Neutrophil (primary cell): ENCODE measurements around the gene PDE12.
"Not testable (repeated sequence)": the region's sequence is repeated elsewhere in the genome, so short reads cannot be mapped to it uniquely, and the experiment has no call there.

Source experiments
- H3K27ac ChIP-seq: fragments of 200-600 bp; sonication (generic); 2 replicates; pipeline ENCODE4 v1.5.1; 2016; ENCODE audit warnings: mild to moderate bottlenecking, moderate library complexity
- H3K27me3 ChIP-seq: fragments of 200-600 bp; sonication (generic); 2 replicates; pipeline ENCODE4 v1.6.0; 2016; ENCODE audit warnings: mild to moderate bottlenecking
- H3K36me3 ChIP-seq: fragments of 200-600 bp; sonication (generic); 2 replicates; pipeline ENCODE4 v1.5.1; 2017
- H3K4me1 ChIP-seq, 2 experiments: fragments of 200-600 bp in 1 of 2; sonication (generic) in 1 of 2; 1 replicate in 1 of 2; 2 replicates in 1 of 2; pipeline versions ENCODE4 v1.5.1 to v1.6.1; 2013 to 2016; ENCODE audit warnings: low read depth in 1 of 2, low read length in 1 of 2, mild to moderate bottlenecking in 1 of 2, moderate library complexity in 1 of 2; ENCODE audit not compliant: control insufficient read depth in 1 of 2, insufficient read depth in 1 of 2
- H3K4me3 ChIP-seq, 2 experiments: fragments of 200-600 bp in 1 of 2; sonication (generic) in 1 of 2; 1 replicate in 1 of 2; 2 replicates in 1 of 2; pipeline ENCODE4 v1.5.1; 2013 to 2016; ENCODE audit warnings: low read depth in 1 of 2, low read length in 1 of 2, mild to moderate bottlenecking in 1 of 2, moderate library complexity in 1 of 2
- H3K9me3 ChIP-seq: fragments of 200-600 bp; sonication (generic); 2 replicates; pipeline ENCODE4 v1.5.1; 2016
- TF ChIP-seq, protein P1 (sequence below): fragments of 200-600 bp; sonication (generic); IDR thresholded peaks from 2 replicates; pipeline ENCODE4 v1.5.1; 2016; ENCODE audit warnings: antibody characterized with exemption

Gene PDE12

DNA sequence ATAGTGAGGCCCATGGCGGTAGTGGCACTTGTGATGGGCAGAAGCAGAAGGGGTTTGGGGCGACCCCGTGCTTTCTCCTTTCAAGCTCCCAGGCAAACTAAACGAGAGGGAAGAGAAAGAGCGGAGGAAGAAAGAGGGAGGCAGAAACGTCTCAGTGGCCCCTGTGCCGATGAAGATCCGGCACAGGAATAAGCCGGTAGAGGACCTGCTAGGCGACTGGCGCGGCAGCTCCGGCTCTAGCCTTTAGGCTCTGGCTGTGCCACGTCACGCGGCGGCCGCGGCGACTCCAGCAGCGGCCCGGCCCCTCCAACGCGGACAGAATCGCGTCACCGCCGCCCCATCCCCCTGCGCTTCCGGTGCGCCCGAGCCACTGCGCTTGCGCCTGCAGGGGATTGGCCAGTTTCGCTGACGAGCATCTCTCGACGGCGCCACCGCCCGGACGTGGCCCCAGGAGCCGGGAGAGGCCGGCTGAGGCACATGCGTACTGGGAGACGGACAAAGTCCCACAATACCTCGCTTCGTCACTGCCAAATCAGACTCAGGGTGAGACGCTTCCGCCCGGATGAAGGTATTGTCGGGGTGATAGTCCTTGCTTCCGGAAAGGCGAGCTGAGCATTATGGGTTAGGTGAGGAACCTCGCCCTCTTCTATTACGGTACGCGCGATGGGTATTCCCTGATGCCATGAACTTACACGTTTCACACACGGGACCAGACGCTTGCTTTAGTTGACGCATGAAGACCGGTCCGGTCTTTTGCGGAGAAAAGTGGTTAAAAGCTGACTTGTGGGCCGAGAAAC lies 41.3 kb downstream of the PDE12 start, which contains the start of gene ARF4:
TSS of gene ARF4 (minus strand) at position 218 of the 797 bp plus-strand sequence. CDS start at position 14, 204 bp downstream.
- Histone ChIP-seq H3K27me3 (no peaks in the 10 kb centered on the region), H3K4me1 (peaks cover 31 to 34% of the 10 kb centered on the region in 2 experiments)
- TF ChIP-seq, protein P1, sequence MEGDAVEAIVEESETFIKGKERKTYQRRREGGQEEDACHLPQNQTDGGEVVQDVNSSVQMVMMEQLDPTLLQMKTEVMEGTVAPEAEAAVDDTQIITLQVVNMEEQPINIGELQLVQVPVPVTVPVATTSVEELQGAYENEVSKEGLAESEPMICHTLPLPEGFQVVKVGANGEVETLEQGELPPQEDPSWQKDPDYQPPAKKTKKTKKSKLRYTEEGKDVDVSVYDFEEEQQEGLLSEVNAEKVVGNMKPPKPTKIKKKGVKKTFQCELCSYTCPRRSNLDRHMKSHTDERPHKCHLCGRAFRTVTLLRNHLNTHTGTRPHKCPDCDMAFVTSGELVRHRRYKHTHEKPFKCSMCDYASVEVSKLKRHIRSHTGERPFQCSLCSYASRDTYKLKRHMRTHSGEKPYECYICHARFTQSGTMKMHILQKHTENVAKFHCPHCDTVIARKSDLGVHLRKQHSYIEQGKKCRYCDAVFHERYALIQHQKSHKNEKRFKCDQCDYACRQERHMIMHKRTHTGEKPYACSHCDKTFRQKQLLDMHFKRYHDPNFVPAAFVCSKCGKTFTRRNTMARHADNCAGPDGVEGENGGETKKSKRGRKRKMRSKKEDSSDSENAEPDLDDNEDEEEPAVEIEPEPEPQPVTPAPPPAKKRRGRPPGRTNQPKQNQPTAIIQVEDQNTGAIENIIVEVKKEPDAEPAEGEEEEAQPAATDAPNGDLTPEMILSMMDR = peak; percentile 63

DNA sequence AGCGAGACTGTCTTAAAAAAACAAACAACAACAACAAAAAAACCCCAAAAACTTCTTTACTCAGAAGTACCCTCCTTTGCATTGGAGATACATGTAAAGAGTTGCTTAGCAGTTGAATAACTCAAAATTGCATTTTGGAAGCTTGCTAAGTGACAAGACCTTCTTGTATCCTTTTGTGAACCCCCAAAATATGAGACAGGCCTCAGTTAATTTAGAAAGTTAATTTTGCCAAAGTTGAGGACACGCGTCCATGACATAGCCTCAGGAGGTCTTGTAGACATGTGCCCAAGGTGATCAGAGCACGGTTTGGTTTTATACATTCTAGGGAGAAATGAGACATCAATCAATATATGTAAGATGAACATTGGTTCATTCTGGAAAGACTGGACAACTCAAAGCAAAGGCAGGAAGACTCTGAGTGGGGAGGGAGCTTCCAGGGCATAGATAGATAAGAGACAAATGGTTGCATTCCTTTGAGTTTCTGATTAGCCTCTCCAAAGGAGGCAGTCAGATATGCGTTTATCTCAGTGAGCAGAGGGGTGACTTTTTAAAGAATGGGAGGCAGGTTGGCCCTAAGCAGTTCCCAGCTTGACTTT lies 42.8 kb downstream of the PDE12 start:
- Histone ChIP-seq H3K27ac (peak overlapping the region; percentile 94), H3K36me3 (no peaks in the 10 kb centered on the region), H3K9me3 (no peaks in the 10 kb centered on the region), H3K27me3 (no peaks in the 10 kb centered on the region), H3K4me1 (peaks cover 31 to 34% of the 10 kb centered on the region in 2 experiments), H3K4me3 (peak overlapping the region in 1 of 2 experiments; percentile 96)
- TF ChIP-seq, protein P1 = no peak

More for the DNA sequence above, 41.3 kb downstream of the PDE12 start, which contains the start of gene ARF4:
- H3K27ac ChIP-seq = peak within 1 kb of the TSS; percentile 94
- H3K36me3 ChIP-seq = no peaks in the 10 kb centered on the region
- H3K4me3 ChIP-seq = peak within 1 kb of the TSS; percentile 78 to 96
- no peaks in the 10 kb centered on the region for H3K9me3 ChIP-seq

DNA sequence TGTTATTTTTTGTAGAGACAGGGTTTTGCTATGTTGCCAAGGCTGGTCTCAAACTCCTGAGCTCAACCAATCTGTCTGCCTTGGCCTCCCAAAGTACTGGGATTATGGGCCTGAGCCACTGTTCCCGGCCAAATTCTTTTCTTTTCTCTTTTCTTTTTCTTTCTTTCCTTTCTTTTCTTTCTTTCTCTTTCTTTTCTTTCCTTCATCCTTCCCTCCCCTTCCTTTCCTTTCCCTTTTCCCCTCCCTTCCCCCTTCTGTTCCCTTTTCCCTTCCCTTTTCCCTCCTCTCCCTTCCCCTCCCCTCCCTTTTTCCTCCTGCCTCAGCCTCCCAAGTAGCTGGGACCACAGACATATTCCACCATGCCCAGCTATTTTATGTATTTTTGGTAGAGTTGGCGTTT lies 44.1 kb downstream of the PDE12 start:
- Histone ChIP-seq H3K27me3 (no peaks in the 10 kb centered on the region), H3K36me3 (no peaks in the 10 kb centered on the region), H3K27ac (no peak overlapping the region), H3K4me1 (peaks cover 22 to 25% of the 10 kb centered on the region in 2 experiments), H3K4me3 (no peak overlapping the region), H3K9me3 (no peaks in the 10 kb centered on the region)
- TF ChIP-seq, protein P1 = no peak

DNA sequence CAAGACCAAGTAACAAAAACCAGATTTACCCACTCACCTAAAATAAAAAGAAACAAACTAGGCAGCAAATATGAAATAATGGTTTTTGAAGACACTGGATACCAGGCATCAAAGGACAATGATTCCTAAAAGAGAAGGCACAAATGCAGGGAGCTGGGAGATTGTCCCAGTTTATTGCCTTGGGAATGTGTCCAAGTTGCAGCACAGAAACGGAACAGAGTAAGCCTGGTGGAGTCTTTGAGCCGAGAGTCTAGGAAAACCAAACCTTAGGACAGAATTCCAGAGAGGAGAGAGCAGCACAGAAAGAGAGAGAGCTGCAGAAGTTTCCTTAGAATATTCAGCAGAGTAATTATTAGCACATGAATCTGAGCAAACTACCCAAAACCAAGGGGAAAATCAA lies 48.9 kb downstream of the PDE12 start:
- H3K36me3 ChIP-seq = no peaks in the 10 kb centered on the region
- H3K4me3 ChIP-seq = no peak overlapping the region
- H3K27ac ChIP-seq = no peak overlapping the region
- no peaks in the 10 kb centered on the region for H3K9me3 ChIP-seq
- TF ChIP-seq, protein P1 = no peak
- H3K27me3 ChIP-seq = no peaks in the 10 kb centered on the region
- no peaks in the 10 kb centered on the region for H3K4me1 ChIP-seq

DNA sequence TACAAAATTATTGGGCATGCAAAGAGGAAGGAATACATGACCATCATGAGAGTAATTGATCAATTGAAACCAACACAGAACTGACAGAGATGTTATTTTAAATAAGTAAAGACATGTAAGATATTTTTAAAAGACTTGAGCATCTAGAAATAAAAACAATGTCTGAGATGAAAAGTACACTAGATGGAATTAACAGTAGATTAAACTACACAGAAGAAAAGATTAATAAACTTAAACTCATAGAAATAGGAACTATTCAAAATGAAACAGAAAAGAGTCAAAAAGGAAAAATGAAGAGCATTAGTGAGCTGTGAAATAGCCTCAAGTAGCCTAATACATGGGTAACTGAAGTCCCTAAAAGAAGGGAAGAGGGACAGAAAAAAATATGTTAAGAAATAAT lies 49.6 kb downstream of the PDE12 start:
- Histone ChIP-seq H3K4me3 (no peak overlapping the region), H3K27me3 (no peaks in the 10 kb centered on the region), H3K27ac (no peak overlapping the region), H3K36me3 (no peaks in the 10 kb centered on the region), H3K4me1 (no peaks in the 10 kb centered on the region), H3K9me3 (no peaks in the 10 kb centered on the region)
- TF ChIP-seq, protein P1 = no peak

DNA sequence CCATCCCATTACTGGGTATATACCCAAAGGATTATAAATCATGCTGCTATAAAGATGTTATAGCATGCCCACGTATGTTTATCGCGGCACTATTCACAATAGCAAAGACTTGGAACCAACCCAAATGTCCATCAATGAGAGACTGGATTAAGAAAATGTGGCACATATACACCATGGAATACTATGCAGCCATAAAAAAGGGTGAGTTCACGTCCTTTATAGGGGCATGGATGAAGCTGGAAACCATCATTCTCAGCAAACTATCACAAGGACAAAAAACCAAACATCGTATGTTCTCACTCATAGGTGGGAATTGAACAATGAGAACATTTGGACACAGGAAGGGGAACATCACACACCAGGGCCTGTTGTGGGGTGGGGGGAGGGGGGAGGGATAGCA lies 55.8 kb downstream of the PDE12 start:
- not testable (repeated sequence) for H3K4me1 ChIP-seq, H3K4me3 ChIP-seq, H3K27me3 ChIP-seq, H3K27ac ChIP-seq, H3K36me3 ChIP-seq, H3K9me3 ChIP-seq
